Hepatocyte (in vitro differentiated cells): ENCODE results near the gene PCDHA11. TPM values are rescaled to one million over a fixed set of nuclear protein-coding genes. Genes with fewer than 3 reads are reported as not detected.
"Not testable (repeated sequence)": the region's sequence is repeated elsewhere in the genome, so short reads cannot be mapped to it uniquely, and the experiment has no call there.

Experiments
- DNase-seq: peaks from one replicate; pipeline ENCODE4 v3.0.0-alpha.2; 2016; ENCODE audit warnings: low spot score
- H2AFZ ChIP-seq: fragments of 200-600 bp; sonication (generic); 2 replicates; pipeline ENCODE4 v1.6.0; 2016; ENCODE audit warnings: antibody characterized with exemption, mild to moderate bottlenecking
- H3K27ac ChIP-seq: fragments of 200-600 bp; sonication (generic); 2 replicates; pipeline ENCODE4 v1.5.1; 2016; ENCODE audit warnings: mild to moderate bottlenecking
- H3K27me3 ChIP-seq: fragments of 200-600 bp; sonication (generic); 2 replicates; pipeline ENCODE4 v1.6.1; 2016
- H3K36me3 ChIP-seq: fragments of 200-600 bp; sonication (generic); replicated peaks from 2 replicates; pipeline ENCODE4 v1.5.1; 2016; ENCODE audit warnings: low read depth; ENCODE audit not compliant: insufficient read depth
- H3K4me1 ChIP-seq: fragments of 200-600 bp; sonication (generic); 2 replicates; pipeline ENCODE4 v1.5.1; 2016; ENCODE audit warnings: mild to moderate bottlenecking, moderate library complexity; ENCODE audit not compliant: insufficient read depth
- H3K4me2 ChIP-seq: fragments of 200-600 bp; sonication (generic); 2 replicates; pipeline ENCODE4 v1.6.0; 2016
- H3K4me3 ChIP-seq: fragments of 200-600 bp; sonication (generic); 2 replicates; pipeline ENCODE4 v1.5.1; 2016; ENCODE audit warnings: mild to moderate bottlenecking
- H3K79me2 ChIP-seq: fragments of 200-600 bp; sonication (generic); 2 replicates; pipeline ENCODE4 v1.6.0; 2017; ENCODE audit warnings: mild to moderate bottlenecking
- H3K9me2 ChIP-seq: fragments of 200-600 bp; sonication (generic); replicated peaks from 2 replicates; pipeline ENCODE4 v1.6.0; 2017; ENCODE audit warnings: mild to moderate bottlenecking; ENCODE audit not compliant: insufficient read depth
- H3K9me3 ChIP-seq: fragments of 200-600 bp; sonication (generic); 2 replicates; pipeline ENCODE4 v1.5.1; 2016; ENCODE audit warnings: low read depth, mild to moderate bottlenecking
- H4K20me1 ChIP-seq: fragments of 200-600 bp; sonication (generic); 2 replicates; pipeline ENCODE4 v1.6.0; 2016; ENCODE audit warnings: mild to moderate bottlenecking; ENCODE audit not compliant: insufficient read depth, poor library complexity, severe bottlenecking
- CTCF ChIP-seq: fragments of 200-600 bp; sonication (generic); IDR thresholded peaks from 2 replicates; pipeline ENCODE4 v1.5.1; 2016; ENCODE audit warnings: antibody characterized with exemption, mild to moderate bottlenecking; ENCODE audit not compliant: poor library complexity
- EZH2 ChIP-seq: fragments of 200-600 bp; sonication (generic); IDR thresholded peaks from 2 replicates; pipeline ENCODE4 v1.6.1; 2016; ENCODE audit warnings: antibody characterized with exemption, mild to moderate bottlenecking, borderline replicate concordance
- EZH2phosphoT487 ChIP-seq: fragments of 200-600 bp; sonication (generic); IDR thresholded peaks from one replicate; pipeline ENCODE4 v1.6.1; 2018; ENCODE audit warnings: antibody characterized with exemption, mild to moderate bottlenecking, low read depth, moderate library complexity; ENCODE audit not compliant: unreplicated experiment, severe bottlenecking
- WGBS: methylation state at CpG from one replicate; pipeline ENCODE4 v1.1.6; 2016; ENCODE audit warnings: low lambda C conversion rate; ENCODE audit errors: missing lambda C conversion rate; 5-methylcytosine and 5-hydroxymethylcytosine counted together
- polyA plus RNA-seq: library from polyadenylated mRNA; unstranded; fragments of >200 nt; fragmentation: Nextera tagmentation; extraction: Ambion mirVana; gene quantifications from 2 replicates; pipeline ENCODE4 v1.2.1, GENCODE V29; 2016
- total RNA-seq: library from RNA; depleted of rRNA; stranded (reverse); fragments of >200 nt; gene quantifications from 2 replicates; pipeline ENCODE4 v1.2.3, GENCODE V29; 2014

Gene PCDHA11
- total and polyA plus RNA-seq, 2 experiments from 2014 or later: 2.5 to 4.5 TPM

DNA sequence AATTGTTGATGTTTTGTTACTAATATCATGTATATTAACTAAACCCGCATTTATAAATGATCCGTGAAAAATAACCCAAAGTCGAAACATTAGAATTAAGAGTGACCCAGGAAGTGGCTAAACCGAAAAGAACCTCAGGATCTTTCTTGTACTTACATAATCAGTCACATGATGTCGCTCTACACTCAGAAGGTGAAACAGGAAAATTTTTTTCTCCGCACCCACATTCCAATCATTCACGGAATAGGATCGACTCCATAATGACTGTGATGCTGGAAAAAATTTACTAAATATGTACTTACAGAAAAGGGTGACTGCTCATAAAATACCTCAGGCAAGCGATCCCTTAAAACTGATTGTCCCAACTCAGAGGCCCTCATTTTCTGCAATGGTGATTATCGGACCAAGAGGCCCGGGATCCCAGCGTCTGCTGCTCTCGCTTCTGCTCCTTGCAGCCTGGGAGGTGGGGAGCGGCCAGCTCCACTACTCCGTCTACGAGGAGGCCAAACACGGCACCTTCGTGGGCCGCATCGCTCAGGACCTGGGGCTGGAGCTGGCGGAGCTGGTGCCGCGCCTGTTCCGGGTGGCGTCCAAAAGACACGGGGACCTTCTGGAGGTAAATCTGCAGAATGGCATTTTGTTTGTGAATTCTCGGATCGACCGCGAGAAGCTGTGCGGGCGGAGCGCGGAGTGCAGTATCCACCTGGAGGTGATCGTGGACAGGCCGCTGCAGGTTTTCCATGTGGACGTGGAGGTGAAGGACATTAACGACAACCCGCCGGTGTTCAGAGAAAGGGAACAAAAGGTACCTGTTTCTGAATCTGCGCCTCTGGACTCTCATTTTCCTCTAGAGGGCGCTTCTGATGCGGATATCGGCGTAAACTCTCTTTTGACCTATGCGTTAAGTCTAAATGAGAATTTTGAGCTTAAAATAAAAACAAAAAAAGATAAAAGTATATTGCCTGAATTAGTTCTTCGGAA is 6.6 kb downstream of the PCDHA11 start, which contains the start of gene PCDHA12:
TSS of gene PCDHA12 (plus strand) at position 224 of the 981 bp plus-strand sequence. CDS start at position 389, 165 bp downstream.
- Histone ChIP-seq H3K36me3 (no peaks in the 10 kb centered on the region), H3K4me1 (no peaks in the 10 kb centered on the region), H3K4me3 (peak within 1 kb of the TSS; percentile 63), H3K4me2 (peak within 1 kb of the TSS; percentile 65), H3K79me2 (peaks cover 24% of the 10 kb centered on the region), H3K9me3 (no peaks in the 10 kb centered on the region), H4K20me1 (no peaks in the 10 kb centered on the region), H3K27ac (peak within 1 kb of the TSS; percentile 91), H3K9me2 (no peaks in the 10 kb centered on the region), H2AFZ (peak within 1 kb of the TSS; percentile 69), H3K27me3 (no peaks in the 10 kb centered on the region)
- DNase-seq: peak; percentile 80
- TF ChIP-seq EZH2 (no peak), CTCF (peak; percentile 66), EZH2phosphoT487 (no peak)
- WGBS: 22% methylated on average over 47 of the region's 47 CpGs

- H3K36me3 ChIP-seq, H3K4me3 ChIP-seq, H3K4me2 ChIP-seq, H4K20me1 ChIP-seq, H3K9me3 ChIP-seq, DNase-seq, H3K9me2 ChIP-seq, H3K27me3 ChIP-seq, H3K4me1 ChIP-seq, H2AFZ ChIP-seq, H3K27ac ChIP-seq: not testable (repeated sequence)
- WGBS: 99% methylated on average over 73 of the region's 80 CpGs
- H3K79me2 ChIP-seq: peaks cover 24% of the 10 kb centered on the region
These were observed 7.9 kb downstream of the PCDHA11 start for GRCh38 chr5:140876541-140877261.

DNA sequence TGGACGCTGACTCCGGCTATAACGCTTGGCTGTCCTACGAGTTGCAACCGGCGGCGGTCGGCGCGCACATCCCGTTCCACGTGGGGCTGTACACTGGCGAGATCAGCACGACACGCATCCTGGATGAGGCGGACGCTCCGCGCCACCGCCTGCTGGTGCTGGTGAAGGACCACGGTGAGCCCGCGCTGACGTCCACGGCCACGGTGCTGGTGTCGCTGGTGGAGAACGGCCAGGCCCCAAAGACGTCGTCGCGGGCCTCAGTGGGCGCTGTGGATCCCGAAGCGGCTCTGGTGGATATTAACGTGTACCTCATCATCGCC is 8.5 kb downstream of the PCDHA11 start:
- no peak for DNase-seq

More for the DNA sequence above, 8.5 kb downstream of the PCDHA11 start:
- Histone ChIP-seq H2AFZ (no peak overlapping the region), H3K27me3 (no peaks in the 10 kb centered on the region), H4K20me1 (no peaks in the 10 kb centered on the region), H3K9me2 (no peaks in the 10 kb centered on the region), H3K4me1 (no peaks in the 10 kb centered on the region), H3K27ac (no peak overlapping the region), H3K4me3 (no peak overlapping the region), H3K9me3 (no peaks in the 10 kb centered on the region), H3K4me2 (no peak overlapping the region), H3K36me3 (no peaks in the 10 kb centered on the region), H3K79me2 (peaks cover 24% of the 10 kb centered on the region)
- TF ChIP-seq EZH2phosphoT487 (no peak), CTCF (no peak), EZH2 (no peak)
- WGBS: 97% methylated on average over 37 of the region's 37 CpGs
